Measurements from ENCODE around the gene TPRA1.

The TPRA1 gene

DNA sequence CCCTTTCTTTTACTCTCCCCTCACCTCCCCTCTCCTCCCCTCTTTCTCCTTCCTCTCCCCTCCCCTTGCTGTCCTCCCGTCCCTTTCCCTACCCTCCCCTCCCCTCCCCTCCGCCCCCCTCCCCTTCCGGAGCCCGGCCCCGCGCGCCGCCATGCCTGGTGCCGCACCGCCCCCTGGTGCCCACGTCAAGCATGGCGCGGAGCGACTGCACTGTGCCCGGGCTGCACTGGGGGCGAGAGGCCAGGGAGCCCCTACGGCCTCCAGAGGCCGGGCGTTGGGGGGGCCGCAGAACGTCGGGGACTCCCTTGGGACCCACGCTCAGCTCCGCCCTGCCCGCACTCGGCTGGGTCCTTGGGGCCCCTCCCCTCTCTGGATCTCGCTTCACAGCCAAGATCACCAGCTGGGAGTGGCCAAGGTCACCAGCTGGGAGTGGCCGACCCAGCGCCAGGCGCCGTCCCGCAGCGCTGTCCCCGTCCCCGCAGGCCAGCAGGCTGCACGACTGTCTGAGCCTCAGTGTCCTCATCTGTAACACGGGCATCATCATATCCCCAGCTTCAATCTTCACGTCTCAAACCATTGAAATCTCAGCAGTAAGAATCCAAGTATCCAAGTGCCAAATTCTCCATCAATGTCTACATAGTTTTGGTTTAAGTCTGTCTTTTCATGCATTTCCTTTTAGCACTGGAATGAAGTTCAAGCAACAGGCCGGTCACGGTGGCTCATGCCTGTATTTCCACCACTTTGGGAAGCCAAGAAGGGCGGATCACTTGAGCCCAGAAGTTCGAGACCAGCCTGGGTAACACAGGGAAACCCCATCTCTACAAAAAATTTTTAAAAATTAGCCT, 42.5 kb downstream of the TPRA1 start:
- TF ChIP-seq CTCF (IDR thresholded peaks at IDR 0.05; ENCODE audit: low read depth, low read length): peak; percentile 63
- peak overlapping the region; percentile 62 for H3K4me3 ChIP-seq (ENCODE audit: low read depth, low read length)

DNA sequence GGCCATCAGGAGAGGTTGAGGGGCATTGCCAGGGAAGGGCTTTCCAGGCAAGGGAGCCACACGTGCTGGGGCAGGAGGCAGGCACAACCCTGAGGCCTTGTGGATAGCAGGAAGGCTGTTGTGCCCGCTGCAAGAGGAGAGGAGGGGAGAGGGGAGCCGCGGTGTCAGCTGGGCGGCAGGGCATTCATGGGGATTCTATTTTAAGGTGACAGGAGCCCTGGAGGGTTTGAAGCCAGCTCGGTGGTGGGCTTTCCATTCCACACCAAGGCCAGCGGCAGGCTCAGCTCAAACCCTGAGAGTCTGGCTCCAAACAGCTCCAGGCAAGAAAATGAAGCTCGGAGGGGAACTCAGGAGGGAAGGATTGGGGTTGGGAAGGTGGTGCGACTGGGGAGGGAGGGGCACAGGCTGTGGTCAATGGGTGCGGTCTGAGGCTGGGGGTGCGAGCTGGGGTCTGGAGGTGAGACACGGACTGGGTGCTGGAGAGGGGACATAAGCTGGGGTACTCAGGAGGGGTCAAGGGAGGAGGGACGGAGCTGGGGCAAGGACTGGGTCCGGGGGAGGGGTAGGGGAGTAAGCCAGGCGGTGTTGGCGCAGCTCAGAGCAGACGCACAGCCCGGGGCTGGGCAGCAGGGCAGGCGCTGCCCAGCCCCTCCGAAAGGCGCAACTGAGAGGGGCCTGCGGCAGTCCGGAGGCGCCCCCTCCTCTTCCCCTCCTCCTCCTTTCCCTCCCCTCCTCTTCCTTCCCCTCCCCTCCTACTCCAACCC, 43.4 kb downstream of the TPRA1 start:
- no peak for TF ChIP-seq CTCF (IDR thresholded peaks at IDR 0.05; ENCODE audit: low read depth, low read length)
- H3K4me3 ChIP-seq (ENCODE audit: low read depth, low read length): peak overlapping the region; percentile 43

GRCh38 chr3:127546554-127546953, 44.0 kb downstream of the TPRA1 start:
- no peak for TF ChIP-seq CTCF (IDR thresholded peaks at IDR 0.05; ENCODE audit: low read depth, low read length)
- H3K4me3 ChIP-seq (ENCODE audit: low read depth, low read length): no peak overlapping the region

DNA sequence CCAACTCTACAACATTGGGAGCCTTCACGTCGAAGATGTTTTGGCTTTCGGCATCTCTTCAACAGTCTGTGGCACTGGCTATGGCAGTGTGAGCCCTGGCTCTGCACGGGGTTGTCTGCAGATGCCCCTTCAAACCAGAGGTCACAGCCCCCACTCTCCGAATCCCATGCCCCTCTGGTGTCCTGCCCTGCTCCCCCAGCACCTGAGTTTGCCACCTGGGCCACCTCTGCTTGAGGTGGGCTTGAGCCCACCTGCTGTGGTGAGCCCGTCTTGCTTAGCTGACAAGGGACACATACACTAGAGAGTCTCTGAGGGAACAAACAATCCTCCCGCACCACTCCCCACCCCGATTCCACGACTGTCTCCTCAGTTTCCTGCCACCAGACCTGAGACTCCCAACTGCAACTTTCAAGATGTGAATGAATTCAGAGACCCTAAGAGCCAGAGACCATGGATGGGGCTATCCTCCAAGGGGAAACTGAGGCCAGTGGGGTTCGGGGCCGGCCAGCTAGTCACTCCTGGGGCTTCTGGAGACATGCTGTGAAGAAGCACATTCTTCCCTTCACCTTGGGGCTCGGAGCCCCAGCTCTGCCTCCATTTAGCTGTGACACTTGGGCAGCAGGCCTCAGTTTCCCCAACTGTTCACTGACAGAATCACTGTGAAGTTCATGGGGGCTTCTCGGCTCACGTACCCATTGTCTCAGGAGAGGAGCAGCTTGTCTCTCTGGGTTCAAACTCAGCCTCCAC, 44.6 kb downstream of the TPRA1 start:
- no peak overlapping the region for H3K4me3 ChIP-seq (ENCODE audit: low read depth, low read length)

GRCh38 chr3:127545216-127545615, 45.3 kb downstream of the TPRA1 start:
- no peak for TF ChIP-seq CTCF (IDR thresholded peaks at IDR 0.05; ENCODE audit: low read depth, low read length)
- H3K4me3 ChIP-seq (ENCODE audit: low read depth, low read length): no peak overlapping the region

More for the DNA sequence above, 44.6 kb downstream of the TPRA1 start:
- no peak for TF ChIP-seq CTCF (IDR thresholded peaks at IDR 0.05; ENCODE audit: low read depth, low read length)

GRCh38 chr3:127544803-127545201, 45.7 kb downstream of the TPRA1 start:
- no peak for TF ChIP-seq CTCF (IDR thresholded peaks at IDR 0.05; ENCODE audit: low read depth, low read length)
- no peak overlapping the region for H3K4me3 ChIP-seq (ENCODE audit: low read depth, low read length)
